Activated naive CD4-positive, alpha-beta T cell treated with anti-CD3 and anti-CD28 coated beads, Interleukin-2, amount 50 U/mL, for 72 hours (primary cell): Measurements from ENCODE around the gene FGF6. TPM values are rescaled to one million over a fixed set of nuclear protein-coding genes. Genes with fewer than 3 reads are reported as not detected.

Experiments used
- ATAC-seq, 2 donors: fragments of 150-1000 bp; cut with Tn5 transposase; 2 replicates each; pipeline ENCODE4 v1.10.0; 2021; ENCODE audit warnings: mild to moderate bottlenecking in 2 of 2, moderate library complexity in 2 of 2
- DNase-seq, 2 donors: peaks; one replicate each; pipeline ENCODE4 v3.0.0; 2021 to 2022; ENCODE audit warnings: low spot score in 2 of 2
- H3K27ac Mint-ChIP-seq, 2 donors: one replicate each; pipeline ENCODE4 v1.8.0; 2022; ENCODE audit warnings: mild to moderate bottlenecking in 2 of 2, mixed read lengths in 2 of 2
- H3K36me3 Mint-ChIP-seq, 2 donors: one replicate each; pipeline ENCODE4 v1.8.0; 2022; ENCODE audit warnings: mixed read lengths in 2 of 2
- H3K9me3 Mint-ChIP-seq, 2 donors: one replicate each; pipeline ENCODE4 v1.8.0; 2022; ENCODE audit warnings: mixed read lengths in 2 of 2
- total RNA-seq, 2 donors: library from RNA; stranded (reverse); gene quantifications; one replicate each; pipeline ENCODE4 v1.2.3, GENCODE V29; 2022

Gene FGF6
- total RNA-seq, 2 donors from 2014 or later, result not detected

- peaks cover 0 to 10% of the 10 kb centered on the region in 2 donors for H3K9me3 Mint-ChIP-seq
- H3K36me3 Mint-ChIP-seq, result peaks cover 11 to 13% of the 10 kb centered on the region in 2 donors
- H3K27ac Mint-ChIP-seq, result no peak overlapping the region
- DNase-seq, result no peak
- ATAC-seq, result no peak
Observed at GRCh38 chr12:4450551-4451112, 5.0 kb upstream of the FGF6 start.

- no peak for ATAC-seq
- H3K9me3 Mint-ChIP-seq, result peaks cover 0 to 6% of the 10 kb centered on the region in 2 donors
Observed at GRCh38 chr12:4449851-4450221, 4.2 kb upstream of the FGF6 start.

GRCh38 chr12:4448943-4449850 is 3.6 kb upstream of the FGF6 start:
- ATAC-seq (no peak), DNase-seq (no peak)
- Mint-ChIP-seq H3K36me3 (peaks cover 11 to 13% of the 10 kb centered on the region in 2 donors), H3K27ac (no peak overlapping the region), H3K9me3 (peaks cover 0 to 5% of the 10 kb centered on the region in 2 donors)

More at GRCh38 chr12:4449851-4450221, 4.2 kb upstream of the FGF6 start:
- DNase-seq, result no peak
- peaks cover 11 to 13% of the 10 kb centered on the region in 2 donors for H3K36me3 Mint-ChIP-seq
- H3K27ac Mint-ChIP-seq, result no peak overlapping the region

GRCh38 chr12:4448371-4448940 is 2.8 kb upstream of the FGF6 start:
- ATAC-seq, result no peak
- Mint-ChIP-seq H3K27ac (no peak overlapping the region), H3K9me3 (peaks cover 0 to 5% of the 10 kb centered on the region in 2 donors), H3K36me3 (peaks cover 9 to 11% of the 10 kb centered on the region in 2 donors)
- DNase-seq, result no peak

GRCh38 chr12:4447151-4447550 is 1.5 kb upstream of the FGF6 start:
- Mint-ChIP-seq H3K27ac (no peak overlapping the region), H3K36me3 (peaks cover 6% of the 10 kb centered on the region in 2 donors), H3K9me3 (peaks cover 0 to under 1% of the 10 kb centered on the region in 2 donors)
- DNase-seq (no peak), ATAC-seq (no peak)

GRCh38 chr12:4446335-4446734 is 720 bp upstream of the FGF6 start:
- ATAC-seq (no peak), DNase-seq (no peak)
- no peaks in the 10 kb centered on the region for H3K36me3 Mint-ChIP-seq
- H3K27ac Mint-ChIP-seq, result no peak overlapping the region
- no peaks in the 10 kb centered on the region for H3K9me3 Mint-ChIP-seq

GRCh38 chr12:4444031-4444430 is 1.6 kb downstream of the FGF6 start:
- Mint-ChIP-seq H3K27ac (no peak overlapping the region), H3K9me3 (no peaks in the 10 kb centered on the region), H3K36me3 (no peaks in the 10 kb centered on the region)
- DNase-seq (no peak), ATAC-seq (no peak)

- DNase-seq (no peak), ATAC-seq (no peak)
- no peaks in the 10 kb centered on the region for H3K9me3 Mint-ChIP-seq
- H3K27ac Mint-ChIP-seq, result no peak overlapping the region
- H3K36me3 Mint-ChIP-seq, result no peaks in the 10 kb centered on the region
Observed at GRCh38 chr12:4443616-4444015, 2.0 kb downstream of the FGF6 start.

GRCh38 chr12:4441355-4442335 is 4.0 kb downstream of the FGF6 start:
- Mint-ChIP-seq H3K27ac (no peak overlapping the region), H3K36me3 (no peaks in the 10 kb centered on the region), H3K9me3 (no peaks in the 10 kb centered on the region)
- DNase-seq, result no peak
- ATAC-seq, result no peak

GRCh38 chr12:4440187-4440941 is 5.3 kb downstream of the FGF6 start:
- no peak for DNase-seq
- Mint-ChIP-seq H3K9me3 (no peaks in the 10 kb centered on the region), H3K36me3 (no peaks in the 10 kb centered on the region), H3K27ac (no peak overlapping the region)
- ATAC-seq, result no peak

- peak overlapping the region; percentile 3 to 19 for H3K27ac Mint-ChIP-seq
- H3K9me3 Mint-ChIP-seq, result no peaks in the 10 kb centered on the region
- DNase-seq, result no peak
- H3K36me3 Mint-ChIP-seq, result no peaks in the 10 kb centered on the region
- ATAC-seq, result no peak
Observed at GRCh38 chr12:4439736-4440135, 5.9 kb downstream of the FGF6 start.

- ATAC-seq, result no peak
- H3K36me3 Mint-ChIP-seq, result no peaks in the 10 kb centered on the region
- H3K27ac Mint-ChIP-seq, result peak overlapping the region in 1 of 2 donors; percentile 19
- no peak for DNase-seq
- no peaks in the 10 kb centered on the region for H3K9me3 Mint-ChIP-seq
Observed at GRCh38 chr12:4438834-4439596, 6.6 kb downstream of the FGF6 start.

- Mint-ChIP-seq H3K36me3 (no peaks in the 10 kb centered on the region), H3K27ac (no peak overlapping the region), H3K9me3 (no peaks in the 10 kb centered on the region)
- ATAC-seq (no peak), DNase-seq (no peak)
Observed at GRCh38 chr12:4435537-4435936, 10.1 kb downstream of the FGF6 start.

GRCh38 chr12:4434706-4435425 is 10.7 kb downstream of the FGF6 start:
- Mint-ChIP-seq H3K27ac (peak overlapping the region in 1 of 2 donors; percentile 66), H3K36me3 (no peaks in the 10 kb centered on the region), H3K9me3 (no peaks in the 10 kb centered on the region)
- no peak for ATAC-seq
- DNase-seq, result no peak

GRCh38 chr12:4434301-4434700 is 11.3 kb downstream of the FGF6 start:
- H3K36me3 Mint-ChIP-seq, result no peaks in the 10 kb centered on the region
- no peaks in the 10 kb centered on the region for H3K9me3 Mint-ChIP-seq
- no peak for DNase-seq
- H3K27ac Mint-ChIP-seq, result no peak overlapping the region
- ATAC-seq, result no peak
